ENCODE data around the gene CD44.
"Not testable (repeated sequence)": the region's sequence is repeated elsewhere in the genome, so short reads cannot be mapped to it uniquely, and the experiment has no call there.

CD44 gene

DNA sequence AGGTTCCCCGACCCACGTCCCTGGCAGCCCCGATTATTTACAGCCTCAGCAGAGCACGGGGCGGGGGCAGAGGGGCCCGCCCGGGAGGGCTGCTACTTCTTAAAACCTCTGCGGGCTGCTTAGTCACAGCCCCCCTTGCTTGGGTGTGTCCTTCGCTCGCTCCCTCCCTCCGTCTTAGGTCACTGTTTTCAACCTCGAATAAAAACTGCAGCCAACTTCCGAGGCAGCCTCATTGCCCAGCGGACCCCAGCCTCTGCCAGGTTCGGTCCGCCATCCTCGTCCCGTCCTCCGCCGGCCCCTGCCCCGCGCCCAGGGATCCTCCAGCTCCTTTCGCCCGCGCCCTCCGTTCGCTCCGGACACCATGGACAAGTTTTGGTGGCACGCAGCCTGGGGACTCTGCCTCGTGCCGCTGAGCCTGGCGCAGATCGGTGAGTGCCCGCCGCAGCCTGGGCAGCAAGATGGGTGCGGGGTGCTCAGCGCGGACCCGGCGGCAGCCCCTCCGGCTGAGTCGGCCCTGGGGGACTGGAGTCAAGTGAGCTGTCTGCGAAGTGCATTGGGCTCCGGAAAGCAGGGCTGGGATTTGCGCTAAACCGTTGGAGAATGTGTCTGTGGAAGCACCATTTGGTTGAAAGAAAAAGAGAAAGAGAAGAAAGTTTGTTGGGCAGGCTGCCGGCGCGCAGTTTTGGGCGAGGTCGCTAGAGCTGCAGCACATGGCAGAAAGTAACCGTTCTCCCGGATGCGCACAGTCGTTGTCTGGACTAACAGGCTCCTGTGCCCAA is at the start of gene CD44:
Gene CD44, plus strand, starts transcription at position 229 of the 779 bp plus-strand sequence. Its CDS starts 133 bp downstream, at position 362.
- DNase-seq (ENCODE audit: low read depth), result peak; percentile 72

GRCh38 chr11:35089666-35090065 is 49.3 kb upstream of the CD44 start:
- no peak for DNase-seq (ENCODE audit: low read depth)

- DNase-seq (ENCODE audit: low read depth), result no peak
These were observed 48.8 kb upstream of the CD44 start for GRCh38 chr11:35090125-35090524.

GRCh38 chr11:35090991-35091390 is 48.0 kb upstream of the CD44 start:
- DNase-seq (ENCODE audit: low read depth), result not testable (repeated sequence)

DNA sequence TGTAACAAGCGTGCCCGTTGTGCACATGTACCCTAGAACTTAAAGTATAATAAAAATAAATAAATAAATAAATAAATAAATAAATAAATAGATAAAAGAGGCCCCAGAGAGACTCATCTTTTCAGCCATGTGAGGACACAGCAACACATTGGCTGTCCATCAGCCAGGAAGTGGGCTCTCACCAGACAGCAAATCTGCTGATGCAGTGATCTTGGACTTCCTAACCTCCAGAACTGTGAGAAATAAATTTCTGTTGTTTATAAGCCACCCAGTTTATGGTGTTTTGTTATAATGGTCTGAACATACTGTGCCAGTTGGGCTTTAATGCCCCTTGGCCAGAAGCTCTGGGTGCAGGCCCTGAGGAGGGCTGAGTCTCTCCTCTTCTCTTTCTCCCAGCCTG is 42.2 kb upstream of the CD44 start:
- DNase-seq (ENCODE audit: low read depth), result no peak

GRCh38 chr11:35097814-35098455 is 41.0 kb upstream of the CD44 start:
- DNase-seq (ENCODE audit: low read depth), result no peak

DNA sequence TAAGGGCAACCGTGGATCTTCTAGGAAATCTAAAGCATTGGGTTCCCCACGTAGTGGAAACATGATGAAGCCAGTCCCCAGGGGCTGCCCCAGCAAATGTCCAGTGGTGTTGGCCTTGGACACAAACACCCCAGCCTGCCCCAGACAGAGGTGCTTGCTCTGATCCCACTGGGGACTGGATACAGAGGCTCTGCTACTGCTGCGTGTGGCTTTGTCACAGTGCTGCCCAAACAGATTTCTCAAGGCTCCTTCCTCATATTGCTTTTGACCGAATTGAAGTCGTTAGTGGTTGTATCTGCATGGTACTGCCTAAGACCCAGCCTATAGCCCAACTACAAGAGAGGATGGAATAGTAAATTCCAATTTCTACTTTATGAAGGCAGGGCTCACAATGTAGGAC is 40.1 kb upstream of the CD44 start:
- no peak for DNase-seq (ENCODE audit: low read depth)

- DNase-seq (ENCODE audit: low read depth), result no peak
These were observed 39.5 kb upstream of the CD44 start for GRCh38 chr11:35099278-35100012.

GRCh38 chr11:35100013-35100383 is 39.0 kb upstream of the CD44 start:
- DNase-seq (ENCODE audit: low read depth), result no peak

GRCh38 chr11:35101223-35101622 is 37.7 kb upstream of the CD44 start:
- DNase-seq (ENCODE audit: low read depth), result no peak

- no peak for DNase-seq (ENCODE audit: low read depth)
These were observed 36.7 kb upstream of the CD44 start for GRCh38 chr11:35102267-35102666.

DNA sequence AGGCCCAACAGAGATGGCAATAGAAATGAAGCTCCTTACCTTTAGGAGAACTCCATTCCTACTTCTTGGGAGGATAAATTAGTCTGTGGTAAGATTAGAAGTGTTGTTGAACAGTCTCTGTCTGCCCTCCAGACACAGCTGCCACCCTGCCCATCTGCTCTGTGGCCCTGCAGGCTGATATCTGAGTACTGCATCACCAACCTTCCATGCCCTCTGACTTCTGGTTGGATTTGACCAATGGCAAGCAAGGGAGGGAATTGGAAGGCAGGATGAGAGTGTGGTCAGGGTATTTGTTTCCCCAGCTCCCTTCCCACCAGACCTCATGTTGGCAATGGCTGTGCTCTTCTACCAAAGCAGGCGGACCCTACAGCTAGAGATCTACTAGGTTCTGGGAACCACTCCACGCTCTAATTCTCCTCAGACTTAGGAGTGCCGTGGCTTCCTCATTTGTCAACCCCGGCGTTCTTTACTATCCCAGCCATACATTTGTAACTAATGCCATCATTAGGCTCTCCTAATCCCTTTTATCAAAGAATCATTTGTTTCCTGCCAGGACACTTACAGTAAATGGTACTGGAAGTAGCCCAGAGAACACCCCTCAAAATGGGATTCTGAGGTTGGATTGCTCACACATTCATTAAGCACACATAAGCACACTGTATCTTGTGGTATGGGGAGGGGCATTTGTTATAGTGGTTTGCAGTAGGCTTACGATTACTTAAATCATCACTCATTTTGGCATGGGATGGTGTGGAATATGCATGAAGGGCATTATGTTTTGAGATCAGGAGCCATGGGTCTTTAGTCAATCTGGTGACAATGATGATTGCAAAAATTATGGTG is 35.4 kb upstream of the CD44 start:
- no peak for DNase-seq (ENCODE audit: low read depth)

DNA sequence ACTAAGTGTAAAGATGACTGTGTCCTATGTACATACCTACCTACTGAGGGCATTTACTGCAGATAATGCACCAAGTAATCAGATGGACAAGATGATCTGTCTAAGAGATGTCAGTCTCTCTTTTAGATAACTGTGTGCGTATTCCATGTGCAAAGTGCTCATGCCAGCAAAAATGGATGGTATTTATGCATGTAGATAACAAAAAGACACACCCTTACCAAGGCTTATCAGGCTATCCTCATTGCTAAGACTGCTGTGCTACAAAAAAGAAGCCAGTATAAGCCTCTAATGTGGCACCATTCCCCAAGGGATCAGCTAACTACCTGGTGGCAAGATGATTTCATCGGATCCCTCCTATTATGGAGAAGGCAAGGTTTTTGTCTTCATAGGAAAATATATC is 34.3 kb upstream of the CD44 start:
- DNase-seq (ENCODE audit: low read depth), result no peak

DNA sequence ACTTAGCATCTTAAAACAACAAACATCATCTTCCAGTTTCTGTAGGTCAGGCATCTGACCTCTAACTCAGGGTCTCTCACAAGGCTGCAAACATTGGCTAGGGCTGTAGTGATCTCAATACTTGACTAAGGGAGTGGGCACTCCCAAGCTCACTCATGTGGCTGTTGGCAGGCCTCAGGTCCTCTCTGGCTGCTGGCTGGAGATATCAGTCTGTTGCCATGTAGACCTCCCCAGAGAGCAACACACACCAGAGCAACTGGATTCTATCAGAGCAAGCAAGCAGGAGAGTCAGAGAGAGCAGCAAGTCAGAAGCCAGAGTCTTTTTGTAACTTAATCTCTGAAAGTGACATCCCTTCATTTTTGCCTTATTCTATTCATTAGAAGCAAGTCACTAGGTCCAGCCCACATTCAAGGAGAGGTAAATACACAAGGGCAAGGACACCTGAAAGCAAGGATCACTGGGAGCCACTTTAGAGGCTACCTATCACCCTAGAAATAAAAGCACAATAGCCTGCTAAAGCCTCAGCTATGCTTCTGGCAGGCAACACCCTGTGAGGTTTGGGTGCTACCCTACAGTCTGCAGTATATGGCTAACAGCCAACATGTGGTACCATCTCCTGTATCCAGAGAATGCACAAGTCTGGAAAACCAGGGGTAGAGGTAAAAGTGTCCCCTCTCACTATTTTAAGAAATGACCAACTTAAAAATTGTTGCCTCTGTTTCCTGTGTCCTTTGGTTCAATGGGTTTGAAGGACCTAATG is 33.5 kb upstream of the CD44 start:
- no peak for DNase-seq (ENCODE audit: low read depth)

DNA sequence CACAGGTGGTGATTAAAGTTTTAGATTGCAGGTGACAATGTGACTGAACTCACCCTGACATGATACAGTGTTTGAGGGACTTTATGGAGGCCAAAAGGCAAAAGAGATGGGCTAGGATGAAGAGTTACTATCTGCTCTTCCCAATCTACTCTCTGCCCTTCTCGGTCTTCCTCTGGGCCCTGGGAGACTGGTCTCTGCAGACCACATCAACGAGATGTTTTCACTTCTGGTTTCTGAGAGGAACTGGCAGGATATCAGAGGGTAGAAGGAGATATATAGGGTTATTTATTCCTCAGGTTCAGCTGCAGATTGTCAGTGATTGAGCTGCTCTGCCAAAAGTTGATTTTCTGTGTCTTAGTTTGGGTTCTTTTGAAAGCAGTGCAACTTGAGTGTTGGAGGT is 32.4 kb upstream of the CD44 start:
- no peak for DNase-seq (ENCODE audit: low read depth)

DNA sequence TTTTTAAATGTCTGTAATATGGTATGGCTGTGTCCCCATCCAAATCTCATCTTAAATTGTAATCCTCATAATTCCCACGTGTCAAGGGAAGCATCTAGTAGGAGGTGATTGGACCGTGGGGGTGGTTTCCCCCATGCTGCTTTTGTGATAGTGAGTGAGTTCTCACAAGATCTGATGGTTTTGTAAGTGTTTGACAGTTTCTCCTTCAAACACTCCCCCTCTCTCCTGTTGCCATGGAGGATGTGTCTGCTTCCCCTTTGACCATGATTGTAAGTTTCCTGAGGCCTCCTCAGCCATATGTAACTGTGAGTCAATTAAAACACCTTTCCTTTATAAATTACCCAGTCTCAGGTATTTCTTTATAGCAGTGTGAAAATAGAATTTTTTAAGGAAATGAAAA is 31.1 kb upstream of the CD44 start:
- DNase-seq (ENCODE audit: low read depth), result no peak

DNA sequence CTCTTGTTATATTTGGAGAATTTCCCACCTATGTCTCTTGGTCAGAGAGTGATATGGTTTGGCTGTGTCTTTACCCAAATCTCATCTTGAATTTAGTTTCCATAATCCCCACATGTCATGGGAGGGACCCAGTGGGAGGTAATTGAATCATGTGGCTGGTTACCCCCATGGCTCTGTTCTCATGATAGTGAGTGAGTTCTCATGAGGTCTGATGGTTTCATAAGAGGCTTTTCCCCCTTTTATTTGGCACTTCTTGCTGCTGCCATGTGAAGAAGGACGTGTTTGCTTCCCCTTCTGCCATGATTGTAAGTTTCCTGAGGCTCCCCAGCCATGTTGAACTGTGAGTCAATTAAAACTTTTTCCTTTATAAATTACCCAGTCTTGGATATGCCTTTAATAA is 30.6 kb upstream of the CD44 start:
- DNase-seq (ENCODE audit: low read depth), result not testable (repeated sequence)

GRCh38 chr11:35109041-35109440 is 29.9 kb upstream of the CD44 start:
- DNase-seq (ENCODE audit: low read depth), result no peak

GRCh38 chr11:35109827-35110226 is 29.1 kb upstream of the CD44 start:
- DNase-seq (ENCODE audit: low read depth), result no peak

DNA sequence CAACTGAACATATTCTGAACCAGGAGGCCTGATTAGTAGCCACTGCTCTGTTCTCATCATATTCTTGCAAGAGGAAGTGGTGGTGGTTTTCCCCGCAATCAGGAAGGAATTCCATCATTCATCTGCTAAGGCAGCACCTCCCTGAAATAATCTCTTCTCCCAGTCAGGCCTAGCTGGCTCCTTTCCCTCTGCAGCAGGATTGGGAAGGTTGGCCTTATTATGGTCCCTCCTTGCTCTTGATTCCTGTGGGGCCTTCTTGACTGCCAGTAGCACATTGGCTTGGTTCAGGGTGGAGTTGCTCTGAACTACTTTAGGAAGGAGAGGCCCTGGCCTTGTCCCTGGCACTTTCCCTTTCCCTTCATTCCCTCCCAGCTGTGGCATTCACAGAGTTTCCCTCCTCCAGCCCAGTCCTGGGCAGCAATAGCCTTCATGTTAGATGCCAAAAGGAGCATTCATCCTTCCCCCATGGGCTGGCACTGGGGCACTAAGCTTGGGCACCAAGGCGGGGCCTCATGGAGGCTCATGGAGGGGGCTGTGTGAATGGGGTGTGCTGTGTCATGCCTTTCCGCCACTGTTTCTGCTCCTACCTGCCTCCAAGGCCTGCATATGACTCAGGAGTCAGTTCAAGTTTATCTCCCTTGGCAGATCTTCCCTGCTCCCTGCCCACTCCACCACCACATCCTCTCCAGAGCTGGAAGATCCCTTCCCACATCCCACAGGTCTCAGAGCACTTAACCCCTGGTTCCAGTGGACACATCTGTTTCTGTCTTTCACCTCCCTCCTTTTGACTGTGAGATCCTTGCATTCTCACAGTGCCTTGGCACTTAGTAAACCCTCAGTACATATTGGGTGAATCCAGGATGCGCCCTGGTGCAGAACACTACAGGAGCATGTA is 27.6 kb upstream of the CD44 start:
- no peak for DNase-seq (ENCODE audit: low read depth)

All from activated T-cell treated with anti-CD3 and anti-CD28 coated beads for 1 hour (primary cell).